ENCODE data around the gene GOLGA8J. TPM values are rescaled to one million over a fixed set of nuclear protein-coding genes. Genes with fewer than 3 reads are reported as not detected.
"Not testable (repeated sequence)": the region's sequence is repeated elsewhere in the genome, so short reads cannot be mapped to it uniquely, and the experiment has no call there.

Gene GOLGA8J
- not detected in 2 replicates for total RNA-seq (2014; rRNA removed; shearing (Covaris generic))
- polyA plus RNA-seq (2016; fragmentation: Nextera tagmentation; extraction: Ambion mirVana): not detected in 2 replicates
- long read RNA-seq: 0 reads

GRCh38 chr15:30082655-30083054 is at the start of gene GOLGA8J:
GOLGA8J (plus strand) TSS chr15:30082955; CDS start chr15:30083053, 98 bp downstream.
- not testable (repeated sequence) for H3K36me3 ChIP-seq (ENCODE audit: insufficient read depth); H3K79me2 ChIP-seq (replicated peaks; ENCODE audit: insufficient read depth); H3K4me3 ChIP-seq; H3K4me3 Mint-ChIP-seq; H2AFZ ChIP-seq; H3K27ac Mint-ChIP-seq; H3K4me1 Mint-ChIP-seq; H3K4me1 ChIP-seq (ENCODE audit: insufficient read depth); H3K36me3 Mint-ChIP-seq (ENCODE audit: low read depth); H4K20me1 ChIP-seq (replicated peaks; ENCODE audit: insufficient read depth); H3K9me3 Mint-ChIP-seq; H3K9me2 ChIP-seq (ENCODE audit: insufficient read depth); ATAC-seq; H3K27me3 Mint-ChIP-seq (ENCODE audit: insufficient read depth, low read depth, poor library complexity); H3K27me3 ChIP-seq (ENCODE audit: insufficient read depth); DNase-seq (ENCODE audit: low spot score); H3F3A ChIP-seq (replicated peaks; ENCODE audit: low read depth); H3K27ac ChIP-seq (ENCODE audit: low read depth); H3K4me2 ChIP-seq

GRCh38 chr15:30033211-30033610 is 49.5 kb upstream of the GOLGA8J start:
- no peak for TF ChIP-seq CREB1 (CRISPR knock-in tag; IDR thresholded peaks at IDR 0.05; ENCODE audit: low read depth)
- no peak for TF ChIP-seq EZH2phosphoT487 (IDR thresholded peaks at IDR 0.05; ENCODE audit: unreplicated experiment)
- no peak for TF ChIP-seq ZNF331 (CRISPR knock-in tag; IDR thresholded peaks at IDR 0.05; ENCODE audit: low read depth)
- no peak for TF ChIP-seq ZNF114 (CRISPR knock-in tag; IDR thresholded peaks at IDR 0.05)
- TF ChIP-seq CTCF (conservative IDR thresholded peaks at IDR 0.05; ENCODE audit: low read depth in 2 of 2): no peak
- no peak for TF ChIP-seq JUNB (IDR thresholded peaks at IDR 0.05; ENCODE audit: unreplicated experiment)
- TF ChIP-seq NANOG (IDR thresholded peaks at IDR 0.05; ENCODE audit: borderline replicate concordance): no peak
- no peak for TF ChIP-seq ETS1 (IDR thresholded peaks at IDR 0.05)
- no peak for TF ChIP-seq STAT1 (IDR thresholded peaks at IDR 0.05; ENCODE audit: unreplicated experiment)
- no peak overlapping the region for H3K4me3 ChIP-seq
- Mint-ChIP-seq H3K9me3 (peaks cover 10% of the 10 kb centered on the region; the same call in 2 of the 3 replicates), H3K4me1 (no peaks in the 10 kb centered on the region; the same call in 2 of the 3 replicates), H3K36me3 (ENCODE audit: low read depth) (peaks cover 3% of the 10 kb centered on the region; the same call in 1 of the 3 replicates), H3K4me3 (no peak overlapping the region), H3K27ac (no peak overlapping the region), H3K27me3 (ENCODE audit: insufficient read depth, low read depth, poor library complexity) (no peaks in the 10 kb centered on the region)
- DNase-seq (ENCODE audit: low spot score): no peak
- H3F3A ChIP-seq (replicated peaks; ENCODE audit: low read depth): no peaks in the 10 kb centered on the region
- H3K4me1 ChIP-seq (ENCODE audit: insufficient read depth): no peaks in the 10 kb centered on the region
- no peaks in the 10 kb centered on the region for H3K36me3 ChIP-seq (ENCODE audit: insufficient read depth)
- ATAC-seq: no peak
- H2AFZ ChIP-seq: no peak overlapping the region
- no peak overlapping the region for H3K4me2 ChIP-seq
- H4K20me1 ChIP-seq (replicated peaks; ENCODE audit: insufficient read depth): no peaks in the 10 kb centered on the region
- H3K27me3 ChIP-seq (ENCODE audit: insufficient read depth): no peaks in the 10 kb centered on the region
- 0 out of 2 replicates have a peak, but pooled peaks cover 7% of the 10 kb centered on the region for H3K9me2 ChIP-seq (ENCODE audit: insufficient read depth)
- no peaks in the 10 kb centered on the region for H3K79me2 ChIP-seq (replicated peaks; ENCODE audit: insufficient read depth)
- H3K27ac ChIP-seq (ENCODE audit: low read depth): no peak overlapping the region
